GM03348 (cell line): ENCODE measurements around the gene RAB3B.

ENCODE experiments used
- DNase-seq: peaks from one replicate; pipeline ENCODE4 v3.0.0; 2012; ENCODE audit warnings: low spot score

The RAB3B gene

DNA sequence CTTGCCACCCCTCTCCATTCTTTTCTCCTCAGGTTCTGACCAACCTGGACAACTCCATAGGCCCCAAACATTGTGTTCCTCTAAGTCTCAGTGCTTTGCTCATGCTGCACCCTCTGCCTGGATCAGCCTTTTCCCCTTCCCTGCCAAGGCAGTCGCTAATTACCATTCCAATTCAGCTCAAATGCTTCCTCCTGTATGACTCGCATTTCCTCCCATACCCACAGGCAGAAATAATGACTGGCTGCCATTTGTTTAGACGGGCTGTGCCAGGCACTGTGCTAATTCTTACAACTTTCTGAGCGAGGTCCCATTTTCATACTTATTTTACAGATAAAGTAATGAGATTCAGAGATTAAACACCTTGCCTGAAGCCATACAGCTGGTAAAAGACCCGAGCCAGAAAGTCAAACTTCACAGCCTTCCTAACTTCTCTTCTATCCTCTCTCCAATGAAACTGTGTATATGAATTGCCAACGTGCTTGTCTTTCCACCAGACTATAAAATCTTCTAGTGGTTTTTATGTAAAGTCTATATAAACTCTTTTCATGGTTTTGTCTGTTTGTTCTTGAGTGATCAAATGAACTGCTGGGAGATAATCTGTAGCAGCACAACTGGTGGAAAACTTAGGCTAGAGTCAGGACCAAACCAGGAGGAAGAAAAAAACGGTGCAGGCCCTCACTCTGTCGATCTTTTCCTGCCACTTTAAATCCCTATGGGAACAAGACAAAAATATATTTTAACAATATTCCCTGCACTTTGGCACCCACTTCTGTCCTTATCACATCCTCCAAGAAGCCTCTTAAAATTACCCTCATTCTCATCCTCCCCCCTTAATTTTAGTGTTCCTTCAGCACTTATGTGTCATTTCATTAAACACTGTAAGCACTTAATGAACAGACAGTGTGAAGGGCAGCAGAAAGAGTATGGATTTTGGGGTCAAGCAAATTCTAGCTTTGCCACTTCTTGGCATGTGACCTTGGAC lies 33.7 kb downstream of the RAB3B start:
- DNase-seq = peak; percentile 43

DNA sequence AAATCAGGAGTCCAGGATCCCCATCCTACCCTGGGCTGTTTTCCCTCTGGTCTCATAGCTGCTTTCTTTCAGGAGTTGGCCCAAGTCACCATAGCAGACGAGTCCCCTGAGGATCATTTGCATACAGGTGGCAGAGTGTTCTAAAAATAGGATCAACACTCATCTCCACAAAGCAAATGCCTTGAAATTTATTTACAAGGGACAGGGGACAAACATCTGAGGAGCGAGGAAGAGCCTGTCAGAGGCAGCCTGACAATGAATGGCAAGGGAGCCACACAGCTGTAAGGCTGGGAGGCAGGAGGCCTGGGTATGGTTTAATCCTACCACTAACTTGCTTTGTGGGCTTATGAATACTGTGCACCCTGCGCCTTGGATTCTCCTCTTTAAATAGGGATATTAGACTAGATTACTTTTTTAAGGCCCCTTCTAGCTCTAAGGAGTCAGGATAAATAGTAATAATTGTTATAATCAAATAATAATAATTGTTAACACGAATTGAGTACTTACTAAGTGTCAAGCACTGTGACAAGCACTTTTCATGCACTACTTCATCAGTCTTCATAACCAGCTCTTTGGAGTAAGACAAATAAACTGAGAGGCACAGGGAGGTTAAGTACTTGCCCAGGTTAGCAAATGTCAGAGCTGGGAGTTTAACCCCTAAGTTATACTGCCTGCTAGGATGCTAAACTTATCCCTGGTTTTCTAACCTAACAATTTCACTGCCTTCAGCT lies 34.5 kb downstream of the RAB3B start:
- no peak for DNase-seq

DNA sequence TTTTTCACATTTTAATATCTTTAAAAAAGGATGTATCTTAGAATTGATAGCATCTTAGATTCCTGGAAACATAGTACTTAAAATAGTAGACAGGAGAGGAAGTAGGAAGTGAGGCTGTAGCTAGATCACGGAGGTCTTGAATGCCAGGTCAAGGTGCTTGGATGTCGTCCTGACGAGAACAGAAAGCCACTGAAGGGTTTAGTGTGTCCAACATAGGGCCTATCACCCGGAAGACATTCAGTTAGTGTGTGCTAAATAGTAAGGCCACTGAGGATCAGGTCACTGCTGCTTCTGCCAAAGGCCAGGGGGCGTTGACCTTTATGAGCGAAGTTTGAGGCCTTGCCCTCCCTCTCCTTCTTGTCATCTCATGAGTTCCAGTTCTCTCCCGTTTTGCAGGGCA lies 35.7 kb downstream of the RAB3B start:
- no peak for DNase-seq

DNA sequence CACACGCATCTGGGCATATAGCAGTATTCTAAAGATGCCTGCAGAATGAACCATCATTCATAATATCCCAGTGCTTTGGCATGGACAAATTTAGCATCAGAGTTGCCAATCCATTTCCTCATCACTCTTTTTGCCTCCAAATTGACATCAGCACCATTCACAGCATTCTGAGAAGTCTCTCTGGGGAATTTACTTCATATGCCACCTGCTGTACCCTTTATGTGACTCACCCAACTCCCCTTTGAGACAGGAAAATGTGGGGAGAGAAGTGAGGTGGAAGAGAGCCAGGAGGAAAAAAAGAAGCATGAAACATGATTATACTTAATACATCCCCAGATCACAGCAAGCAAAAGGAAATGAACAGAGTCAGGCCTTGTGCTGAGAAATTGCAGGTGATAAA lies 37.4 kb downstream of the RAB3B start:
- no peak for DNase-seq

DNA sequence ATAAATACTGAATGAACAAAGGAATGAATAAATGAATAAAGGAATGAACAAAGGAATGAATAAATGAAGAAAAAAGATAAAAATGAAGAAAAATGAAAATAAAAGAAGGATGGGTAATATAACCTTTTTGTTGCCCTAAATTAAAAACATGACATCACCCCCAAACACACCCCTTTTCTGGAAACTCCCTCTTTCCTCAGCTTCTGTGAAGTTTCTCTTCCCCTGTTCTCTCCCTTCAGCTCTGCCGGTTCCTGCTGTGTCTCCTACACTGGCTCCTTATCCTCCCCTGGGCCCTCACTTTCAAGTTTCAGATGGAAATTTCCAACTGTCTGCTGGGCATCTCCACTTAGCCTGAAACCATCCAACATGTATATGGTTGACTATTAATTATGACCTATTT lies 37.9 kb downstream of the RAB3B start:
- DNase-seq = no peak

DNA sequence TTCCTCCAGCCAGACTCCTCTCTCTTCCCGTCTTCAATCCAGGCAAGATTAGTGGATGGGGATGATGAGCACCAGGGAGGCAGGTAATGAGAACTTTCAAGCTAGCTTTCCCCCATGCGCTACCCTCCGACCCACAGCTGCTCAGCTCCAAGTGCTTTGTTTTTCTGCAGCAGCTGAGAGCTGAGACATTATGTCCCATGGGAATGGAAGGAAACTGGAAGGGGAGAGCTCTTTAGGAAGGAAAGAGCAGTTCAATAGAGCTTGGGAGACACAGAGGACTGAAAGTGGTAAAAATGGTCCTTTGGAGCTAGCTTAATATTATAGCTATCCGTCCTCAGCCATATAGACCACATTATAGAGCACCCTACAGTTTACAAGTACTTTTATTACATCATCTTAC lies 39.8 kb downstream of the RAB3B start:
- DNase-seq = no peak

DNA sequence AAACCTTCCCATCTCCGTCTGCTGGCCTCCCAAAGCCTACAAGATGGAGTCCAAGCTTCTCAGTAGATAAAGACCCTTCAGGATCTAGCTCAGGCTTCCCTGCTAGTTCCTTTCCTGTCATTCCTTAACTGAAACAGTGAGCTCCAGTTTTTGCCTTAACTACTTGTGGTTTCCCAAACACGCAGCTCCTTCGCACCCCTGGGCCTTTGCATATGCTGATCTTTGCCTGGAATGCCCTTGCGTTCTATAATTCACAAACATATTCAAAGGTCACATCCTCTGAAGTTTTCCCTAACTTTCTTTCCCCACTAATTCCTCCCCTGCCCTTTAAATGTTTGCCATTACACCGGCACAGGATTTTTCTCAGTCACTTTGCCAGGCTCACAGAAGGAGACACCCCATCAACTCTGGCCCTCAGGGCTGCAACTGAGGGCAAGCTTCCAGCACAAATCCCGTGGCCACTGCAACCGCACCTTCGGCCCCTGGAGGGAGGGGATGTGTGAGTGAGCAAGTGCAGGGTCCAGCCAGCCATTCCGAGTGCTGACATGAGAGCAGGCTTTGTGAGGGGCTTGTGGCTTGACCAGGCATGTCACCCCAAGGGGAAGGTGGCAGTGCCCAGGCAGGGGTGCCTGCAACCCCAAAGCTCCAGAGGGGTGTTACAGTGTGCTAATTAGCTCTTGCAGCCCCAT lies 41.3 kb downstream of the RAB3B start:
- no peak for DNase-seq

DNA sequence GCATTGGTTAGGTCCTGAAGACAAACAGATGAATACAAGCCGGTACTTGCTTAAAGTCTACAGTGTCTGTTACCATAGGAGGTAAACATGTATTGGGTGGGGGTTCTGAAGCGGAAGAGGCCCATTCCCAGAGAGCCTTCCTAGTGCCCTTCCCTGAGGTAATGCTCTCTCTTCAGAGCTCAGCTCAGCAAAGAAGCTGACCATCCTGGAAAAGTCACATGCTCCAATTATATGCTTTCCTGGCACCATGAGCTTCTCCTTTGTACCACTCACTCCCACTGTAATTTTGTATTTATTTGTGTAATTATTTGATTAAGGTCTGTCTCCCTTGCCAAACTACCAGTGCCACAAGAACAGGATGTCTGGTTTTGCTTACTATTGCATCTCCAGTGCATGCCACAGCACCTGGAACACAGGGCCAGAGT lies 42.0 kb downstream of the RAB3B start:
- no peak for DNase-seq

DNA sequence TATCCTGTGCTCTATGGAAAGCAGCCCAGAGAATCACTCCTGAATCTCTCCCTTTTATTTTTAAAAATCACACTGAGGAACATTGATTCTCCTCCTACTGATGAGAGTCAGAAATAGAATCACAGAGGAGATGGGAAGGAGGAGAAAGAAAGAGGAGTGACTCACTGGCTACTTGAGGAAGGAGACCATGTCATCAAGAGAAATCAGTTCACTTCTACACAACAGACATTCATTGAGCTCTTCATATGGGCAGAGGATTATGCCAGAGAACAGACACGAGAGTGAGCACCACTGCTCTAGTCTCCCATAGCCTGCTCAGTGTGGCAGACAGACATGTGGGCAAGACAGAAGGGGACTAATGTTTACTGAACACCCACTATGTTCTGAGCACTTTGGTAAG lies 44.2 kb downstream of the RAB3B start:
- DNase-seq = peak; percentile 60

DNA sequence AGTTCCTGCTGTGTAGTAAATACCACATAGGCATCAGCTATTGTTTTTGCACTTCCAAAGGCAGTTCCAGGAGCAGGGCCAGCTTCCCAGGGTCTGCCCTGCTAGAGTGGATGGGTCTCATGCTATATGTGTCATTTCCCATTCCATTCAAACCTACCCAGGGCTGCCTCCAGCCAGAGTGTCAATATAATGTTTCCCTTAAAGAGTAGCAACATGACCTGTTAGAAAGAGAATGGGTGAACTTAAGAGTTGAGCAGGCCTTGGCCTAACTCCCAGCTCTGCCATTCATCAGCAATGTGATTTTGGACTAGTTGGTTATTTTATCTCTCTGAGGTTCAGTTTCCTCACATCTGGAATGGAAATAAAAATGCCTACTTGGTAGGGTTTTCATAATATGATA lies 44.9 kb downstream of the RAB3B start:
- DNase-seq = peak; percentile 20

DNA sequence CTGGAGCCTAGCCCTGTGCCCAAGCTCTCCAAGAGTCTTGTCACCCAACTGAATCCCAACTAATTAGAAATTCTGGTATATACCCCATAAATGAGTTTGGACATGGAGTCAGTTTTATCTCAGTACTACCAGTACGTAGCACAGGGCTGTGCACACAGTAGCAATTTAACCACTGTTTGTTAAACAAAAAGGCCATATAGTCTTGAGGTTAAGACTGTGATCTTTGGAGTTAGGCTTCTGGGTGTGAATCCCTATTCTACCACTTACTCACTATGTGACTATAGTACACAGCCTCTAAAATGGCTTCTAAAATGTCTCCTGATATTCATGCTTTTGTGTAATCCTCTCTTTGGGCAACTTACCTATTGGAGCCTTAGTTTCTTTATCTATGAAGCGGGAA lies 48.2 kb downstream of the RAB3B start:
- no peak for DNase-seq

DNA sequence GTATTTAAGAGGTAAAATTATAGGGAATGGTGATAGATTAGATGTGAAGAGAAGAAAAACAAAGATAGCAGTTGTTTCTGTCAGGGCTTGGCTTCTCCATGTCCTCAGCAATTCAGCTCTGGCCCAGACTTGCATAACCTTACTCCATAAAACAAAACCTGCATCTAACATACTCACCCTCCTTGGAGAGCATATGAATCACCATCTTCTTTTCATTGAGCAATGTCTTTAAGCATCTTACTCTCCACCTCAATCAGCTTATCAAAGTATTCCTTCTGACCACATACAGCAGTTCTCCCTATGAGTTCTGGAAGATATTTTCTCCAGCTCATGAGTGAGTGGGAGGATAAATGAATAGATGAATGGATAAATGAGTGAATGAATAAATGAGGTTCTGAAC lies 49.0 kb downstream of the RAB3B start:
- no peak for DNase-seq

DNA sequence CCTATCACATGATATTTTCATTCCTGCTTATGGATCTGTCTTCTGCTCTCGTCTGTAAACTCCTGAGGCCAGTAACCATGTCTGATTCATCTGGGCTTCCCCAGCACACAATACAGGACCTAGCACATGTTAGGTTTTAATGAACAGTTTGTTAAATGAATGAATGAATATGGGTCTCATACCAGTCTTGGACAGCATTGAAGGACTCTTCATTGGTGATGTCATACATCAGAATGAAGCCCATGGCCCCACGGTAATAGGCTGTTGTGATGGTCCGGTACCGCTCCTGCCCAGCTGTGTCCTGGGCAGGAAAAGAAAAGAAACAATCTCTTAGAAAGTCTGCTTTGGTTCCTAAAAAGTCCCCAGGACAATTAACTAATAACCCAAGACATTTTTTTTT lies 53.4 kb downstream of the RAB3B start:
- no peak for DNase-seq

DNA sequence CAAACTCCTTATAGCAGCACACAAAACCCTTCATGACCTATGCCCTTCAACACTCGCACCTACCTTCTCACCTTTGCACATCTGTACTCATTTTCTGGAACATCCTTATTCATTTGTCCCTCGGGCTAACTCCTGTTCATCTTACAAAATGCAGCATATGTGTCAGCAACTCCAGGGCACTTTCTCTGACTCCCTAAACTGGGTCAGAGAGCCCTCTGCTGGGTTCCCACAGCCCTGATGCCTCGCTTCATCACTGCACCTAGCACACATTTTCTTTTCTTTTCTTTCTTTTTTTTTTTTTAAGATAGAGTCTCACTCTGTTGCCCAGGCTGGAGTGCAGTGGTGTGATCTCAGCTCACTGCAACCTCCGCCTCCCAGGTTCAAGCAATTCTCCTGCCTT lies 54.0 kb downstream of the RAB3B start:
- DNase-seq = peak; percentile 36

DNA sequence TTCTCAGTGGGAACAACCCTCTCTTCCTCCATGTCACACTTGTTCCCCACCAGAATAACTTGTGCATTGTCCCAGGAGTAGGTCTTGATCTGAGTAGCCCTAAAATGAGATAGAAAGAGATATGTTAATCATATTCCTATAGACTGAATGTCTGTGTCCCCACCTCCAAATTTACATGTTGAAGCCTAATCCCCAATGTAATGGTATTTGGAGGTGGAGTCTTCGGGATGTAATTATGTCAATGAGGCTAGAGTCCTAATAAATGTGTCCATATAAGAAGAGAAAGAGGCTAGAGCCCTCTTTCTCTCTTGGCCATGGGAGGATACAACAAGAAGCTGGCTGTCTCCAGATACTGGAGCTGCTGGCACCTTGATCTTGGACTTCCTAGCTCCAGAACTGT lies 57.2 kb downstream of the RAB3B start:
- DNase-seq = no peak

DNA sequence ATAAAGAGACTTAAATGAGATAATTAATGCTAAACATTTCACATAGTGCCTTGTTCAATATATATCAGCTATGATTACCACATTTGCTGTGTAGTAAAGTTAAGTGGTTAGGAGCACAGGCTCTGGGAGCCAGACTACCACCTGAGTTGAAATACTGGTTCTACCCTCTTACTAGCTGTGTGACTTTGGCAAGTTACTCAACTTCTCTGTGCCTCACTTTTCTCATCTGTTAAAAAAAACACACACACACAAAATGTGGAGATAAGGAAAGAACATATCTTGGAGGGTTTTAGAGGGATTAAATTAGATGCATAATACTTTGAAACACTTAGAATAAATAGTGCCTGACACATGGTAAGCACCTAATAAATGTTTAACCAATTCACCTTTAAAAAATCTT lies 60.2 kb downstream of the RAB3B start:
- DNase-seq = no peak

DNA sequence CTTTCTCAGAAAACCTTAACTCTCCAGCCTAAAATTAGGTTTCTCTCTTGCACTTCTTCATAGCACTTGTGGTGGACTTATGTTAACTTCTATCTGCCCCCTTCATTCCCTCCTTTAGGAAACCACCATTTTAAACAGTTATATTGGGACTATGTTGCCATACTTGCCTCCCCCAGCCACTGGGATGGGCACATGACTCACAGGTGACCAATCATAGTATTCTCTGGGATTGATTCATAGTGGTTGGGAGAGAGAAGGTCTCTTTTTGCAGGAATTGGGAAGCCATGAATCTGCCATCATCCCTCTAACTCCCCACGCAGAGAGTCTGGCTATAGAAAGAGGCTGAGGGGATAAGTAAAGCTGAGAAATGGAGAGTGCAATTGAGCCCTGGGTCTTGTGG lies 61.6 kb downstream of the RAB3B start:
- no peak for DNase-seq

DNA sequence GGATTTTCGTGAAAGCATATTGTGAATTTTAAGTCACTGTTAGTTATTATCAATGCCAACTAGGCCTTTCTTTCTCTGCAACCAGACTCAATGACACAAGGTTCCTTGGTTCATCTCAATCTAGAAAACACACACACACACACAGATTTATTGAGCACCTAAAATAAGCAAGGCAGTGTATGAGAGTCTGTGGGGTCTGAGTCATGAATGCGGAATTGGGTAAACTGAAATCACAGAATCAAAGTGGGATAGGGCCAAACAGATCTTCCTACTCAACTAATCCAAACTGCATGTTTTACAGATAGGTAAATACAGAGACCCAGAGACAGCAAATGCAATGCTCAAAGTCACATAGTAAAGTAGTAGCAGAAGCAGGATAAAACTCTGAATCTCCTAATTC lies 63.5 kb downstream of the RAB3B start:
- DNase-seq = peak; percentile 27

DNA sequence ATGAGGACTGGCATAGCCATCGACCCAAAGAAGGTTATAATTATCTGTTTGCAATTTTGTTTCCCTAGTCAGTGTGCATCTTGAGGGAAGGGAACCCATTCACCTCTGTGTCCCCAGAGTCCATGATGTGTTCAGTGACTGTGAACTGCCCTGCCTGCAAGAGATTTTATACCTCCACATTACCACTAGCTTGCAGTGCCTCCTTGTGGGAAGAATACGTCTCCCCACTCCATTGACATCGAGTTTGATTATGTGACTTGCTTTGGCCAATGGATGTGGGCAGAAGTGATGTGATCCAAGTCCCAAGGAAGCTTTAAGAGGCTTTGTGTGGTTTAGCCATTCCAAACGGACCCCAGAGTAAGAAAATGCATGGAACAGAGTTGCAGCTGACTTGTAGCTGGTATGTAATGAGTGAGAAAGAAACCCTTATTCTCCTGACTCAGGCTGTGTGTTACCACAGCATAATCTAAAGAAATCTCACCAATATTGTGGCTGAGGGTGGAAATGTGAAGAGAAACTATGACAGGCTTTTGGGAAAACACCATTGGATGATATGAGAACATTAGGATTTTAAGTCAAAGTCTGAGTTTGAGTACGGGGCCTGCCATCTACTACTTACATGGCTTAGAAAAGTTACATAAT lies 64.2 kb downstream of the RAB3B start:
- peak; percentile 46 for DNase-seq

DNA sequence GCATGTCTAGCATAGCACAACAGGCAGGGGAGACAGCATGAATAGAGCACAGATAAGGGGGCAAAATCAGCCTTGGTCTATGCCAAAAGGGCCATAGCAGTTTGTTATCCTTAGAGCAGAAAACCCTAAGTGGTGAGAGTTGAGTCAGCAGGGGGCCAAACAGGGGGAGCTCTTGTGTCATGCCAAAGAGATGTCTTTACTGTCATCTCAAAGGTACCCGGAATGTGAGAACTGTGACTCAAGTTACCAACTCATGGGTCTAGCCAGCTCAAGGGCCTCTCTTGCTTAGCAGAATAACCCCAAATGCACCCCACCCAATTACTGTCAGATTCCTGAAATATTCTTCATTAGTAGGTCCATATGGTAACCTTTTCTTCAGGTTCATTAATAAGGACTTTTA lies 66.0 kb downstream of the RAB3B start:
- peak; percentile 60 for DNase-seq

DNA sequence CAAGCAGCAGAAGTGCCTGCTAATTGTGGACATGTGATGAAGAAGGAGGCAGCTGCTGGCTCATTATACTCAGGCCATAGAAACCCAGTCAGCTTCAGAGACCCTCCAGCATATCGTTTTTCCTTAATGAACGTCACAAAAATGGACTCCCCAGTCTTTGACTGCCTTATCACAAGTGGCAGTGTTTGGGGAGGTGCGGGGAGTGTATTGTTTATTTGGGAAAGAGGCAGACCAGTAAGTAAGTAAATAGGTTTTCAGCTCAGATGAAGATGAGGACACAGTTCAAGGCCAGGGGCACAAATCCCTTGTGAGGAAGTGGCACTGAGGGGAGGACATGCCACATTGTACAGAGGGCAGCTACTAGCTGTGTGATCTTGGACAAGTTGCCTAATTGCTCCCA lies 68.5 kb downstream of the RAB3B start:
- no peak for DNase-seq

DNA sequence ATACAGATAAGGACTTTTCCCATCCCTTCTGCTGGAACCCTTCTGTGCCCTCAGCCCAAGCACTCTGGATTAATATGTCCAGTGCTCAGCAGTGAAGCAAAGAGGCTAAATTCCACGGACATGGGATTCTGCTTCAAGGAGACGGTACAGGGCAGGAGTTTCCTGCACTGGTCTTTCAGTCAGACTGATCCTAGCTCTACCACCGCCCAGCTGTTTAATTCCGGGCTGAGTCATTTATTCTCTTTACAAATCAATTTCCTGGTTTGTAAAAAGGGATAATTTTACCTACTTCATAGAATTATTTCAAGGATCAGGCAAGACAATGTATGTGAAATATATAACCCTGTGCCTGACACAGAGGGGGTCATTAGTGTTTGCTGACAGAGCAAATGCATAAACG lies 70.4 kb downstream of the RAB3B start:
- no peak for DNase-seq
